Heart left ventricle (tissue), 13 donors: ENCODE data around the gene TGFBR3.

Experiments used
- CTCF ChIP-seq, 12 donors: fragments of 200-600 bp; sonication (generic) in 4 of 12; IDR thresholded peaks; one replicate each; pipeline versions ENCODE4 v1.5.0 to v1.8.0; 2018 to 2022; ENCODE audit warnings: antibody characterized with exemption in 12 of 12, mild to moderate bottlenecking in 5 of 12
- POLR2A ChIP-seq, 2 donors: fragments of 450-650 bp; IDR thresholded peaks; one replicate each; pipeline ENCODE4 v1.6.1; 2017; ENCODE audit warnings: antibody characterized with exemption in 2 of 2, mild to moderate bottlenecking in 2 of 2, moderate library complexity in 2 of 2
- donor health status: ischemic (EF 13 %, LVEDD 7.1; RV severe dilation, severe dysfunction).
- donor health status: DM: no; HTN: yes; CAD: no.
- donor health status: DM: no; HTN: no; CAD: no.
- donor health status: ischemic (EF 25% LVEDD 6.9; RV normal size, moderate dysfunction).
- donor health status: ischemic (EF 25% LVEDD 5.7; RV mildly dilated, moderate dysfunction).
- donor health status: ischemic (EF 35%, LVEDD 5.7; RV mildly dilated, moderate dysfunction).
- donor health status: nonischemic (EF 11% LVEDD 7.7; RV severe dilation, severe dysfunction).
- donor health status: DM: yes; HTN: yes; CAD: no.
- donor health status: PGD.
- donor health status: ischemic (EF 29% LVEDD 5.4; RV normal size, mild dysfunction).
- donor health status: nonischemic (EF 23%, LVEDD 6.1; RV moderate dilation, normal function).

- TF ChIP-seq CTCF (IDR thresholded peaks at IDR 0.05) (no peak), POLR2A (IDR thresholded peaks at IDR 0.05) (no peak)
Observed at GRCh38 chr1:91879733-91880132, 6.2 kb downstream of the TGFBR3 start.
